Measurements from ENCODE around the gene TSG101.

DNA sequence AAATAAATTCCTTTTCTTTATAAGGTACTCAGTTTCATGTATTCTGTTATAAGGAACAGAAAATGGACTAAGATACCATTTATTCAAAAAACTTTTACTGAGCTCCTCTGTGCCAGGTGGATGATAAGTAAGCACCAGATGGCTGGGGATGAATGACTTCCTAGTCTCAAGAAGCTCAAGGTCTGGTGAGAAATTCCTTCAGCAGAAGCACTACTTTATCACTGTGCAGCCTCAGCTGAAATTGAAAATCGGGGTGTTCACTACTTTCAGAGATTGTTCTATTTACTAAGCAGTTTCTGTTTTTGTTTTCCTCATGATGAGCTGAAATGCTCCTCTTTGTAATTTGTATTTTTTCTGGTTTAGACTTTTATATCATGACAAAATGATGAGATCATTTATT, 63.3 kb downstream of the TSG101 start:
- TF ChIP-seq, protein P1, sequence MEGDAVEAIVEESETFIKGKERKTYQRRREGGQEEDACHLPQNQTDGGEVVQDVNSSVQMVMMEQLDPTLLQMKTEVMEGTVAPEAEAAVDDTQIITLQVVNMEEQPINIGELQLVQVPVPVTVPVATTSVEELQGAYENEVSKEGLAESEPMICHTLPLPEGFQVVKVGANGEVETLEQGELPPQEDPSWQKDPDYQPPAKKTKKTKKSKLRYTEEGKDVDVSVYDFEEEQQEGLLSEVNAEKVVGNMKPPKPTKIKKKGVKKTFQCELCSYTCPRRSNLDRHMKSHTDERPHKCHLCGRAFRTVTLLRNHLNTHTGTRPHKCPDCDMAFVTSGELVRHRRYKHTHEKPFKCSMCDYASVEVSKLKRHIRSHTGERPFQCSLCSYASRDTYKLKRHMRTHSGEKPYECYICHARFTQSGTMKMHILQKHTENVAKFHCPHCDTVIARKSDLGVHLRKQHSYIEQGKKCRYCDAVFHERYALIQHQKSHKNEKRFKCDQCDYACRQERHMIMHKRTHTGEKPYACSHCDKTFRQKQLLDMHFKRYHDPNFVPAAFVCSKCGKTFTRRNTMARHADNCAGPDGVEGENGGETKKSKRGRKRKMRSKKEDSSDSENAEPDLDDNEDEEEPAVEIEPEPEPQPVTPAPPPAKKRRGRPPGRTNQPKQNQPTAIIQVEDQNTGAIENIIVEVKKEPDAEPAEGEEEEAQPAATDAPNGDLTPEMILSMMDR (conservative IDR thresholded peaks at IDR 0.05 in 1 of 2, IDR thresholded peaks at IDR 0.05 in 1 of 2; ENCODE audit: low read depth in 1 of 2, low read length in 2 of 2): no peak
- no peak for TF ChIP-seq EZH2 (IDR thresholded peaks at IDR 0.05; ENCODE audit: low read length, missing control alignments)
